NCI-H2196 treated with DMSO at 0.1 percent for 48 hours (cell line): ENCODE measurements around the gene DCST2.

ENCODE experiments used
- DNase-seq: peaks from one replicate; lab custom pipeline; 2025; ENCODE audit not compliant: unreplicated experiment; lab: John Stamatoyannopoulos, UW

DCST2 gene

GRCh38 chr1:155033524-155033923 is at the start of gene DCST2, which contains the start of gene DCST1:
Gene DCST2, minus strand, starts transcription at chr1:155033781. Its CDS starts 80 bp downstream, at chr1:155033701.
Gene DCST1, plus strand, starts transcription at chr1:155033824. Its CDS starts 213 bp downstream, at chr1:155034037.
- no peak for DNase-seq

- DNase-seq = no peak
These were observed 49.5 kb upstream of the DCST2 start for GRCh38 chr1:155083052-155083541.

- no peak for DNase-seq
These were observed 48.9 kb upstream of the DCST2 start for GRCh38 chr1:155082301-155083051.

GRCh38 chr1:155081472-155082300 is 48.1 kb upstream of the DCST2 start:
- no peak for DNase-seq

GRCh38 chr1:155080312-155081228 is 47.0 kb upstream of the DCST2 start:
- peak; percentile 49 for DNase-seq

- no peak for DNase-seq
These were observed 46.1 kb upstream of the DCST2 start for GRCh38 chr1:155079487-155080311.

- DNase-seq = no peak
These were observed 45.6 kb upstream of the DCST2 start for GRCh38 chr1:155079210-155079486.

- no peak for DNase-seq
These were observed 45.1 kb upstream of the DCST2 start, which contains the start of gene EFNA3 for GRCh38 chr1:155078469-155079209. Gene EFNA3, plus strand, starts transcription at chr1:155078837. Its CDS starts 105 bp downstream, at chr1:155078942.

GRCh38 chr1:155077758-155078445 is 44.3 kb upstream of the DCST2 start:
- no peak for DNase-seq

- DNase-seq = no peak
These were observed 43.8 kb upstream of the DCST2 start for GRCh38 chr1:155077346-155077745.

- DNase-seq = no peak
These were observed 42.8 kb upstream of the DCST2 start for GRCh38 chr1:155076371-155076770.

- DNase-seq = no peak
These were observed 42.0 kb upstream of the DCST2 start for GRCh38 chr1:155075535-155075934.

- no peak for DNase-seq
These were observed 40.0 kb upstream of the DCST2 start for GRCh38 chr1:155073377-155074242.

- no peak for DNase-seq
These were observed 39.1 kb upstream of the DCST2 start for GRCh38 chr1:155072531-155073289.

- DNase-seq = no peak
These were observed 38.1 kb upstream of the DCST2 start for GRCh38 chr1:155071701-155072100.

GRCh38 chr1:155070721-155071569 is 37.4 kb upstream of the DCST2 start:
- DNase-seq = no peak
